AML-193 (cell line): Measurements from ENCODE around the gene OTOP2.
"Not testable (repeated sequence)": the region's sequence is repeated elsewhere in the genome, so short reads cannot be mapped to it uniquely, and the experiment has no call there.

Source experiments
- DNase-seq, 2 experiments: peaks; one replicate each; lab custom pipeline; 2025; lab: John Stamatoyannopoulos, UW

The OTOP2 gene

GRCh38 chr17:74952431-74953133 is 28.5 kb downstream of the OTOP2 start:
- no peak for DNase-seq

GRCh38 chr17:74953134-74953687 is 29.1 kb downstream of the OTOP2 start:
- DNase-seq: no peak

GRCh38 chr17:74954115-74954514 is 30.0 kb downstream of the OTOP2 start:
- DNase-seq: no peak

GRCh38 chr17:74954665-74955421 is 30.8 kb downstream of the OTOP2 start:
- DNase-seq: peak; percentile 29 to 41

- DNase-seq: no peak
Measured at GRCh38 chr17:74956093-74956492, 32.0 kb downstream of the OTOP2 start.

GRCh38 chr17:74957935-74958740 is 34.1 kb downstream of the OTOP2 start:
- peak; percentile 33 to 38 for DNase-seq

GRCh38 chr17:74959826-74960515 is 35.9 kb downstream of the OTOP2 start:
- no peak for DNase-seq

GRCh38 chr17:74960570-74961342 is 36.7 kb downstream of the OTOP2 start:
- peak; percentile 53 to 57 for DNase-seq

GRCh38 chr17:74961657-74962350 is 37.7 kb downstream of the OTOP2 start:
- peak; percentile 77 for DNase-seq

GRCh38 chr17:74962622-74963394 is 38.7 kb downstream of the OTOP2 start:
- DNase-seq: no peak

- DNase-seq: no peak
Measured at GRCh38 chr17:74963656-74964055, 39.6 kb downstream of the OTOP2 start.

GRCh38 chr17:74964246-74964761 is 40.2 kb downstream of the OTOP2 start:
- DNase-seq: no peak

GRCh38 chr17:74964988-74965622 is 41.0 kb downstream of the OTOP2 start:
- no peak for DNase-seq

- no peak for DNase-seq
Measured at GRCh38 chr17:74968361-74968780, 44.3 kb downstream of the OTOP2 start.

- not testable (repeated sequence) for DNase-seq
Measured at GRCh38 chr17:74969501-74969900, 45.4 kb downstream of the OTOP2 start.

- DNase-seq: no peak
Measured at GRCh38 chr17:74970395-74970794, 46.3 kb downstream of the OTOP2 start.

- no peak for DNase-seq
Measured at GRCh38 chr17:74971069-74971841, 47.2 kb downstream of the OTOP2 start.

GRCh38 chr17:74971842-74972106 is 47.7 kb downstream of the OTOP2 start:
- DNase-seq: no peak
